ENCODE results near the gene FAM53A. TPM values are rescaled to one million over a fixed set of nuclear protein-coding genes. Genes with fewer than 3 reads are reported as not detected.
"Not testable (repeated sequence)": the region's sequence is repeated elsewhere in the genome, so short reads cannot be mapped to it uniquely, and the experiment has no call there.

FAM53A gene
- total RNA-seq, 1 experiment from 2014 or later: 3.1 TPM

GRCh38 chr4:1608821-1609500, 75.2 kb downstream of the FAM53A start:
- BruUV-seq (replicated peaks): no TSS peak
- no peak overlapping the region for H3K9ac ChIP-seq (ENCODE audit: low read length)
- ChIA-PET POLR2A (ENCODE audit: unreplicated experiment) (no interaction called here), CTCF (no interaction called here)
- intact Hi-C loops (cut with micrococcal nuclease): no loop called here
- no peak for TF ChIP-seq CTCF (conservative IDR thresholded peaks at IDR 0.05; ENCODE audit: low read depth, low read length)
- TF ChIP-seq EZH2phosphoT487 (IDR thresholded peaks at IDR 0.05; ENCODE audit: borderline replicate concordance, low read length): no peak
- no peak for TF ChIP-seq EZH2 (IDR thresholded peaks at IDR 0.05; ENCODE audit: low read length, unreplicated experiment)
- no peak overlapping the region for H3K4me3 ChIP-seq (ENCODE audit: low read length)
- H3F3A ChIP-seq (ENCODE audit: low read length, unreplicated experiment): no peaks in the 10 kb centered on the region
- H3K36me3 ChIP-seq (ENCODE audit: low read depth, low read length): no peaks in the 10 kb centered on the region
- H3K4me1 ChIP-seq (ENCODE audit: insufficient read depth, low read length): peaks cover 16% of the 10 kb centered on the region; the same call in 1 of the 2 replicates
- DNase-seq: no peak
- H3K79me2 ChIP-seq (ENCODE audit: low read length): no peaks in the 10 kb centered on the region
- no peak for ATAC-seq
- H3K27me3 ChIP-seq (ENCODE audit: low read length): no peaks in the 10 kb centered on the region
- no peaks in the 10 kb centered on the region for H3K9me2 ChIP-seq (replicated peaks; ENCODE audit: low read length)
- H2AFZ ChIP-seq (ENCODE audit: low read length): no peak overlapping the region
- H4K20me1 ChIP-seq (ENCODE audit: low read length): no peaks in the 10 kb centered on the region
- no peak overlapping the region for H3K27ac ChIP-seq (ENCODE audit: low read length)
- no peaks in the 10 kb centered on the region for H3K9me3 ChIP-seq (ENCODE audit: low read length)
- no peak overlapping the region for H3K4me2 ChIP-seq (ENCODE audit: low read length)

DNA sequence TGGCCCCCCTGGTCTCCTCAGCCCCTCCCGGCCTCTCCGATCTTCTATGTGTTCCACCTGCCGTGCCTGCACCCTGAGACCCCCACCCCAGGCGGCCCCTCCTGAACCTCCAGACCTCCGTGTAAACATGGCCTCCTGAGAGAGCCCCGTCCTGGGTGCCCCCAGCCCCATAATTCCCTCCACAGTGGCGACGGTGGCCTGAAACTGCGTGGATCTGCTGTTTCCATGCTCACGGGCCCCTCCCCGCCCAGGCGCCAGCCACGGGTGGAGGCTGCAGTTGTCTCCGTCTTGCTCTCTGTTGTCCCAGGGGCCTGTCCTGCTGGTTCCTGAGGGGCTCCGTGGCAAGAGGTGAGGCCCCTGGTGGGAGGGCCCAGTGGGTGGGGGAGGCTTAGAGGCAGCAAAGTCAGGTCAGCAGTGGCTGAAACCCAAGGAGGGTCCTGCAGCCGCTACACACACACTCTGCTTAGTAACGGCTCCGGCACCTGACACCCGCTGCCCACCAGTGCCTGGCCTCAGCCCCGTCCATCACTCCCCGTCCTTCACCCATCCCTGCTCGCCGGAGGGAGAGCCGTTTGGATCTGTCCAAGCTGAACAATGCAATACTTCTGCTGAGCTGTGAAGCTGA, 75.8 kb downstream of the FAM53A start:
- no peaks in the 10 kb centered on the region for H3K36me3 ChIP-seq (ENCODE audit: low read depth, low read length)
- no TSS peak for BruUV-seq (replicated peaks)
- TF ChIP-seq CTCF (conservative IDR thresholded peaks at IDR 0.05; ENCODE audit: low read depth, low read length) (no peak), EZH2phosphoT487 (IDR thresholded peaks at IDR 0.05; ENCODE audit: borderline replicate concordance, low read length) (no peak), EZH2 (IDR thresholded peaks at IDR 0.05; ENCODE audit: low read length, unreplicated experiment) (no peak)
- H3K4me3 ChIP-seq (ENCODE audit: low read length): no peak overlapping the region
- H3K4me1 ChIP-seq (ENCODE audit: insufficient read depth, low read length): peaks cover 19% of the 10 kb centered on the region; the same call in 1 of the 2 replicates
- no peak overlapping the region for H3K4me2 ChIP-seq (ENCODE audit: low read length)
- H3K9me3 ChIP-seq (ENCODE audit: low read length): no peaks in the 10 kb centered on the region
- ATAC-seq (no peak), DNase-seq (no peak)
- H3K9ac ChIP-seq (ENCODE audit: low read length): no peak overlapping the region
- H3F3A ChIP-seq (ENCODE audit: low read length, unreplicated experiment): no peaks in the 10 kb centered on the region
- H2AFZ ChIP-seq (ENCODE audit: low read length): no peak overlapping the region
- no peaks in the 10 kb centered on the region for H3K9me2 ChIP-seq (replicated peaks; ENCODE audit: low read length)
- CTCF ChIA-PET: no interaction called here
- H4K20me1 ChIP-seq (ENCODE audit: low read length): no peaks in the 10 kb centered on the region
- POLR2A ChIA-PET (ENCODE audit: unreplicated experiment): no interaction called here
- no peak overlapping the region for H3K27ac ChIP-seq (ENCODE audit: low read length)
- no peaks in the 10 kb centered on the region for H3K27me3 ChIP-seq (ENCODE audit: low read length)
- intact Hi-C loops (cut with micrococcal nuclease): no loop called here
- H3K79me2 ChIP-seq (ENCODE audit: low read length): no peaks in the 10 kb centered on the region

DNA sequence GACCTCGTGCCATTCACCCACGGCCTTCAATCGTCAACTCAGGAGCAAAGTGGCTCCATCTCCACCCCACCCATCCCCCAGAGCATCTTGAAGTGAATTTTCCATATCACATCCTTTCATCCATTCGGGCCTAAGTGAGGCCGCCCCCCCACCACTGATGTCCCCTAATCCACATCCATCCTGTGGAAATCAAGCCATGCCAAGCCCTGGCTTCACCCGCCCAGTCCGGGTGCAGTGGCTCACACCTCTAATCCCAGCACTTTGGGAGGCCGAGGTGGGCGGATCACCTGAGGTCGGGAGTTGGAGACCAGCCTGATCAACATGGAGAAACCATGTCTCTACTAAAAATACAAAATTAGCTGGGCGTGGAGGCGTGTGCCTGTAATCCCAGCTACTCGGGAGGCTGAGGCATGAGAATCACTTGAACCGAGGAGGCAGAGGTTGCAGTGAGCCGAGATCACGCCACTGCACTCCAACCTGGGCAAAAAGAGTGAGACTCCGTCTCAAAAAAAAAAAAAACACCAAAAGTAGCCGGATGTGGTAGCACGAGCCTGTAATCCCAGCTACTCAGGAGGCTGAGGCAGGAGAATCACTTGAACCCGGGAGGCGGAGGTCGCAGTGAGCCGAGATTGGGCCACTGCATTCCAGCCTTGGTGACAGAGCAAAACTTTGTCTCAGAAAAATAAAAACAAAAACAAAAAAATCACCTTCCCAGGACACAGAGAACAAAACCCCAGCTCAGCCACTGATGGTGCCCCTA, 76.5 kb downstream of the FAM53A start:
- H4K20me1 ChIP-seq (ENCODE audit: low read length); ATAC-seq; H3F3A ChIP-seq (ENCODE audit: low read length, unreplicated experiment); H3K4me3 ChIP-seq (ENCODE audit: low read length); H3K9ac ChIP-seq (ENCODE audit: low read length); H2AFZ ChIP-seq (ENCODE audit: low read length); H3K9me2 ChIP-seq (replicated peaks; ENCODE audit: low read length); H3K79me2 ChIP-seq (ENCODE audit: low read length); H3K27ac ChIP-seq (ENCODE audit: low read length); CTCF ChIA-PET; H3K4me2 ChIP-seq (ENCODE audit: low read length); intact Hi-C loops (cut with micrococcal nuclease); POLR2A ChIA-PET (ENCODE audit: unreplicated experiment); DNase-seq; H3K9me3 ChIP-seq (ENCODE audit: low read length); H3K27me3 ChIP-seq (ENCODE audit: low read length); H3K36me3 ChIP-seq (ENCODE audit: low read depth, low read length); BruUV-seq (replicated peaks): not testable (repeated sequence)
- peaks cover 19% of the 10 kb centered on the region; the same call in 1 of the 2 replicates for H3K4me1 ChIP-seq (ENCODE audit: insufficient read depth, low read length)

Measured in PC-3 (cell line).